HEK293 (cell line): ENCODE results near the gene C4orf50.

ENCODE experiments used
- BCL11A ChIP-seq: fragments of 450-650 bp; formaldehyde crosslinking; IDR thresholded peaks from 2 replicates; pipeline ENCODE4 v1.5.1; 2016; ENCODE audit warnings: low read depth, missing biosample characterization, missing genetic modification characterization
- KLF10 ChIP-seq: fragments of 450-650 bp; IDR thresholded peaks from 2 replicates; pipeline ENCODE4 v1.5.1; 2018; ENCODE audit warnings: missing biosample characterization, mild to moderate bottlenecking, missing genetic modification characterization
- SALL2 ChIP-seq: fragments of 450-650 bp; formaldehyde crosslinking; IDR thresholded peaks from 2 replicates; pipeline ENCODE4 v1.5.0; 2017; ENCODE audit warnings: missing biosample characterization, mild to moderate bottlenecking, missing genetic modification characterization, borderline replicate concordance
- TRIM28 ChIP-seq: IDR thresholded peaks from 2 replicates; pipeline ENCODE4 v1.6.1; 2011; ENCODE audit warnings: low read length, control low read depth, borderline replicate concordance
- ZNF146 ChIP-seq: fragments of 450-650 bp; formaldehyde crosslinking; IDR thresholded peaks from 2 replicates; pipeline ENCODE4 v1.5.1; 2016; ENCODE audit warnings: missing biosample characterization, missing genetic modification characterization
- ZNF157 ChIP-seq: fragments of 450-650 bp; formaldehyde crosslinking; IDR thresholded peaks from 2 replicates; pipeline ENCODE4 v1.5.1; 2016; ENCODE audit warnings: missing biosample characterization, missing genetic modification characterization
- ZNF19 ChIP-seq: fragments of 450-650 bp; formaldehyde crosslinking; IDR thresholded peaks from 2 replicates; pipeline ENCODE4; 2016; ENCODE audit warnings: missing biosample characterization, missing genetic modification characterization, low read depth
- ZNF2 ChIP-seq: fragments of 450-650 bp; formaldehyde crosslinking; IDR thresholded peaks from 2 replicates; pipeline ENCODE4 v1.5.1; 2016; ENCODE audit warnings: missing biosample characterization, missing genetic modification characterization
- ZNF239 ChIP-seq: fragments of 450-650 bp; formaldehyde crosslinking; IDR thresholded peaks from 2 replicates; pipeline ENCODE4 v1.5.1; 2016; ENCODE audit warnings: missing biosample characterization, missing genetic modification characterization
- ZNF274 ChIP-seq, 2 experiments: fragments of 200-500 bp in 1 of 2; fragments of 450-650 bp in 1 of 2; sonication (Bioruptor generic) in 1 of 2; formaldehyde crosslinking in 1 of 2; IDR thresholded peaks; 2 replicates each; pipeline versions ENCODE4 v1.5.1 to v1.6.1; 2014 to 2016; ENCODE audit warnings: borderline replicate concordance in 1 of 2, inconsistent platforms in 1 of 2, low read length in 1 of 2, missing biosample characterization in 1 of 2, missing genetic modification characterization in 1 of 2
- ZNF670 ChIP-seq: fragments of 450-650 bp; formaldehyde crosslinking; IDR thresholded peaks from 2 replicates; pipeline ENCODE4 v1.5.1; 2016; ENCODE audit warnings: missing biosample characterization, missing genetic modification characterization, low read depth
- TF ChIP-seq, protein P1 (sequence below): sonication (generic); formaldehyde crosslinking; IDR thresholded peaks from 2 replicates; pipeline ENCODE4 v1.8.1; 2022; ENCODE audit warnings: mild to moderate bottlenecking, moderate library complexity, missing genetic modification reagents
- TF ChIP-seq, protein P2 (sequence below): fragments of 450-650 bp; formaldehyde crosslinking; IDR thresholded peaks from 2 replicates; pipeline ENCODE4 v1.5.1; 2016; ENCODE audit warnings: missing biosample characterization, missing genetic modification characterization
- TF ChIP-seq, protein P3 (sequence below): fragments of 450-650 bp; formaldehyde crosslinking; IDR thresholded peaks from 2 replicates; pipeline ENCODE4 v1.5.1; 2016; ENCODE audit warnings: missing biosample characterization, missing genetic modification characterization, borderline replicate concordance

DNA sequence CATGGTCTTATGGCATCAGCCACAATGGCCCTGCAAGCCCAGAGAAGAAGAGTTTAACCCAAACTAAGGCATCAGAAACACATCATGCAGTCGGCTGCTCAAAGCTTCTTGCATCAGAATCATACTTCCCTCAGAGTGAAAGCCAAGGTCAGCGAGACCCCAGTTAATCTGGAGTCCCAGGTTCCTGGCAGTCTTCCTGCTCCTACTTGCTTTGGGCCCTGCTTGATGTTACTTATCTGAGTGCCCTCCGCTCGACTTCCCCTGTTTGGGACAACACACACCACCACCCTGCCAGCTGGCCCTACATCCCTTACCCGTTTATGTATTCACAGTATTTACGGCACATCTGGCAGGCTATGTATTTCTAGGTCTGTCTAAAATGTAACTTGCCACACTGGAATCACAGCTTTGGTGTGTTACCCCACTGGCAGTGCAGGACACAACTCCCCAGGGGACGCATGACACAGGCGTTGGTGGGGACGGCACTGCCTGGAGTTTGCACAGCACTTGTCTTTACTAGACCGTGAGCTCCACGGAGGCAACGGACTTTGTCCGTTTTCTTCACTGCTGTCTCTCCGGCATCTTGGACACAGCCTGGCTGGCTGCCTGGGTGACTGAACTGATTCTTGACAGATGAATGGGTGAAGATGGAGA is 148.1 kb downstream of the C4orf50 start:
- no peak for TF ChIP-seq ZNF239 (tag by site-specific recombination)
- TF ChIP-seq, protein P1, sequence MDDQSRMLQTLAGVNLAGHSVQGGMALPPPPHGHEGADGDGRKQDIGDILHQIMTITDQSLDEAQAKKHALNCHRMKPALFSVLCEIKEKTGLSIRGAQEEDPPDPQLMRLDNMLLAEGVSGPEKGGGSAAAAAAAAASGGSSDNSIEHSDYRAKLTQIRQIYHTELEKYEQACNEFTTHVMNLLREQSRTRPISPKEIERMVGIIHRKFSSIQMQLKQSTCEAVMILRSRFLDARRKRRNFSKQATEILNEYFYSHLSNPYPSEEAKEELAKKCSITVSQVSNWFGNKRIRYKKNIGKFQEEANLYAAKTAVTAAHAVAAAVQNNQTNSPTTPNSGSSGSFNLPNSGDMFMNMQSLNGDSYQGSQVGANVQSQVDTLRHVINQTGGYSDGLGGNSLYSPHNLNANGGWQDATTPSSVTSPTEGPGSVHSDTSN (CRISPR knock-in tag) = no peak
- no peak for TF ChIP-seq TRIM28
- TF ChIP-seq KLF10 (tag by site-specific recombination) = no peak
- no peak for TF ChIP-seq ZNF19 (tag by site-specific recombination)
- no peak for TF ChIP-seq SALL2
- TF ChIP-seq BCL11A = no peak
- TF ChIP-seq, protein P2, sequence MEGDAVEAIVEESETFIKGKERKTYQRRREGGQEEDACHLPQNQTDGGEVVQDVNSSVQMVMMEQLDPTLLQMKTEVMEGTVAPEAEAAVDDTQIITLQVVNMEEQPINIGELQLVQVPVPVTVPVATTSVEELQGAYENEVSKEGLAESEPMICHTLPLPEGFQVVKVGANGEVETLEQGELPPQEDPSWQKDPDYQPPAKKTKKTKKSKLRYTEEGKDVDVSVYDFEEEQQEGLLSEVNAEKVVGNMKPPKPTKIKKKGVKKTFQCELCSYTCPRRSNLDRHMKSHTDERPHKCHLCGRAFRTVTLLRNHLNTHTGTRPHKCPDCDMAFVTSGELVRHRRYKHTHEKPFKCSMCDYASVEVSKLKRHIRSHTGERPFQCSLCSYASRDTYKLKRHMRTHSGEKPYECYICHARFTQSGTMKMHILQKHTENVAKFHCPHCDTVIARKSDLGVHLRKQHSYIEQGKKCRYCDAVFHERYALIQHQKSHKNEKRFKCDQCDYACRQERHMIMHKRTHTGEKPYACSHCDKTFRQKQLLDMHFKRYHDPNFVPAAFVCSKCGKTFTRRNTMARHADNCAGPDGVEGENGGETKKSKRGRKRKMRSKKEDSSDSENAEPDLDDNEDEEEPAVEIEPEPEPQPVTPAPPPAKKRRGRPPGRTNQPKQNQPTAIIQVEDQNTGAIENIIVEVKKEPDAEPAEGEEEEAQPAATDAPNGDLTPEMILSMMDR (tag by site-specific recombination) = no peak
- TF ChIP-seq ZNF670 (tag by site-specific recombination) = no peak
- TF ChIP-seq ZNF146 (tag by site-specific recombination) = no peak
- no peak for TF ChIP-seq ZNF274 (IDR thresholded peaks at IDR 0.05; ENCODE audit: low read length)
- TF ChIP-seq ZNF274 (tag by site-specific recombination; IDR thresholded peaks at IDR 0.05; ENCODE audit: borderline replicate concordance) = no peak
- TF ChIP-seq ZNF157 (tag by site-specific recombination) = no peak
- TF ChIP-seq, protein P3, sequence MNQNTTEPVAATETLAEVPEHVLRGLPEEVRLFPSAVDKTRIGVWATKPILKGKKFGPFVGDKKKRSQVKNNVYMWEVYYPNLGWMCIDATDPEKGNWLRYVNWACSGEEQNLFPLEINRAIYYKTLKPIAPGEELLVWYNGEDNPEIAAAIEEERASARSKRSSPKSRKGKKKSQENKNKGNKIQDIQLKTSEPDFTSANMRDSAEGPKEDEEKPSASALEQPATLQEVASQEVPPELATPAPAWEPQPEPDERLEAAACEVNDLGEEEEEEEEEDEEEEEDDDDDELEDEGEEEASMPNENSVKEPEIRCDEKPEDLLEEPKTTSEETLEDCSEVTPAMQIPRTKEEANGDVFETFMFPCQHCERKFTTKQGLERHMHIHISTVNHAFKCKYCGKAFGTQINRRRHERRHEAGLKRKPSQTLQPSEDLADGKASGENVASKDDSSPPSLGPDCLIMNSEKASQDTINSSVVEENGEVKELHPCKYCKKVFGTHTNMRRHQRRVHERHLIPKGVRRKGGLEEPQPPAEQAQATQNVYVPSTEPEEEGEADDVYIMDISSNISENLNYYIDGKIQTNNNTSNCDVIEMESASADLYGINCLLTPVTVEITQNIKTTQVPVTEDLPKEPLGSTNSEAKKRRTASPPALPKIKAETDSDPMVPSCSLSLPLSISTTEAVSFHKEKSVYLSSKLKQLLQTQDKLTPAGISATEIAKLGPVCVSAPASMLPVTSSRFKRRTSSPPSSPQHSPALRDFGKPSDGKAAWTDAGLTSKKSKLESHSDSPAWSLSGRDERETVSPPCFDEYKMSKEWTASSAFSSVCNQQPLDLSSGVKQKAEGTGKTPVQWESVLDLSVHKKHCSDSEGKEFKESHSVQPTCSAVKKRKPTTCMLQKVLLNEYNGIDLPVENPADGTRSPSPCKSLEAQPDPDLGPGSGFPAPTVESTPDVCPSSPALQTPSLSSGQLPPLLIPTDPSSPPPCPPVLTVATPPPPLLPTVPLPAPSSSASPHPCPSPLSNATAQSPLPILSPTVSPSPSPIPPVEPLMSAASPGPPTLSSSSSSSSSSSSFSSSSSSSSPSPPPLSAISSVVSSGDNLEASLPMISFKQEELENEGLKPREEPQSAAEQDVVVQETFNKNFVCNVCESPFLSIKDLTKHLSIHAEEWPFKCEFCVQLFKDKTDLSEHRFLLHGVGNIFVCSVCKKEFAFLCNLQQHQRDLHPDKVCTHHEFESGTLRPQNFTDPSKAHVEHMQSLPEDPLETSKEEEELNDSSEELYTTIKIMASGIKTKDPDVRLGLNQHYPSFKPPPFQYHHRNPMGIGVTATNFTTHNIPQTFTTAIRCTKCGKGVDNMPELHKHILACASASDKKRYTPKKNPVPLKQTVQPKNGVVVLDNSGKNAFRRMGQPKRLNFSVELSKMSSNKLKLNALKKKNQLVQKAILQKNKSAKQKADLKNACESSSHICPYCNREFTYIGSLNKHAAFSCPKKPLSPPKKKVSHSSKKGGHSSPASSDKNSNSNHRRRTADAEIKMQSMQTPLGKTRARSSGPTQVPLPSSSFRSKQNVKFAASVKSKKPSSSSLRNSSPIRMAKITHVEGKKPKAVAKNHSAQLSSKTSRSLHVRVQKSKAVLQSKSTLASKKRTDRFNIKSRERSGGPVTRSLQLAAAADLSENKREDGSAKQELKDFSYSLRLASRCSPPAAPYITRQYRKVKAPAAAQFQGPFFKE (tag by site-specific recombination) = no peak
- no peak for TF ChIP-seq ZNF2 (tag by site-specific recombination)
